ENCODE results near the gene UPK3BL2.
"Not testable (repeated sequence)": the region's sequence is repeated elsewhere in the genome, so short reads cannot be mapped to it uniquely, and the experiment has no call there.

Gene UPK3BL2

DNA sequence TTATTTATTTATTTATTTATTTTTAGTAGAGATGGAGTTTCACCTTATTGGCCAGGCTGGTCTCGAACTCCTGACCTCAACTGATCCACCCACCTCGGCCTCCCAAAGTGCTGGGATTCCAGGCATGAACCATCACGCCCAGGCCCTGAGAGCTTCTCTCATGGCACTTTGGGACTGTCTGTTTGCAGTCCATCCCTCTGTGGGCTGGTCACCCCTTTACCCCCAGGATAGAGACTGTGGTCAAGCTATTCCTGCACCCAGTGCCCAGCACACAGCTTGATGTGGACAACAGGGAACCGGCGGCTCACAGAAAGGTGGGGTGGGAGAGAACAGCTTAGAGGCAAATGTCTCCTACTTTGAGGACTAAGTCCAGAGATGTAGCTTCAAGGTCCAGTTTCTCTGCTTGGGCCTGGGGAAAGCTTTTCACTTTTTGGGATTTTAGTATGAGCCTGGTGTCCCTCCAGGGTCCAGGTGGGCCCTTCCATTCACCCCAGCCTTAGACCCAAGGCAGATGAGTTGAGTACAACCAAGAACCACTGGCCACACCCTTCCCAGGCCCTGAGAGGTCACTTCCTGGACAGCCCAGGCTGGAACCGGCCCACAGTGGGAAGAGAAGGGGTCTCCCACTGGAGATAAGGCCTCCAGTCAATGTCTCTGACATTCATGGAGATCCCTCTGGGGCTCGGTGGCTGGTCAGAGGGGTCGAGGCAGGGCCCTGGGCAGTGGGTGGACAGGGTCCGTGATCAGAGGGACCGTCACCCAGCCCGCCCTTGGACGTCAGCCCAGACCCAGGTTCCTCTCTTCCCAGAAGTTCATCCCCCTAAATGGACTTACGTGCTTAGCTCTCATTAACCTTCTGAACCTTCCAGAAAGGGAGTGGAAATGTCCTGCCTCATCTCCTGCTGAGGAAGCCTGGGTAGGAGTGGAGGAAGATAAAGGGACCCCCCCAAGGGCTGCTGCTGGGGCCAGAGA is 15.4 kb downstream of the UPK3BL2 start:
- not testable (repeated sequence) for DNase-seq

DNA sequence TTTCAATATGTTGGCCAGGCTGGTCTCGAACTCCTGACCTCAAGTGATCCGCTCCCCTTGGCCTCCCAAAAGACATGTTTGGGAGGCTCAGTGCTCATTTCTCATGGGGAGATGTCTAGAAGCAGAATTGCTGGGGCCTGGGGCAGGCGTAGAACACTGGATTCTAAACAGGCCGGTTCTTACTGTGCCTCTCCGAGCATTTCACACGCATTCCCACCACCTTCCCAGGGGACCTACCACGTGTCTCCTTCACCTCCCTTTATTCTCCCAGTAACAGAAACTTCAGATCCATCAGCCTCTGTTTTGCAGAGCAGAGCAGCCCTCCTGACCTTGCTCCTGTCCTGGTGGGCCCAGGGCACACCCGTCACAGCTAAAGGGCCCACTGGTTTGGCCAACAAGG is 16.3 kb downstream of the UPK3BL2 start:
- not testable (repeated sequence) for DNase-seq

DNA sequence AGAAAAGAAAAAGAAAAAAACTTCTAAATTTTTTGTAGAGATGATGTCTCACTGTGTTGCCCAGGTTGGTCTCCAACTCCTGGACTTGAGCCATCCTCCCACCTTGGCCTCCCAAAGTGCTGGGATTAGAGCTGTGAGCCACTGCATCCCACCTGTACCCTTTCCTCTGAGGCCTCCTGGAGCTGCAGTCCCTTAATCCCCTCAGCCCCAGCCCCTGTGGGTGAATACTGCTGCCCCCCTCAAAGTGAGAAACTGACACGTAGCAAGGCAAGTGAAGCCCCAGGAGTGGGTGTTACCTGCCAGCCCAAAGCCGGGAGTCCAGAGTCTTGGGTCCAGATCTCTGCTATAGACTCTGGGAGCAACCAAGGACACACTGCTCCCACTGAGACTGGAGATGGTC is 18.7 kb downstream of the UPK3BL2 start:
- DNase-seq, result not testable (repeated sequence)

DNA sequence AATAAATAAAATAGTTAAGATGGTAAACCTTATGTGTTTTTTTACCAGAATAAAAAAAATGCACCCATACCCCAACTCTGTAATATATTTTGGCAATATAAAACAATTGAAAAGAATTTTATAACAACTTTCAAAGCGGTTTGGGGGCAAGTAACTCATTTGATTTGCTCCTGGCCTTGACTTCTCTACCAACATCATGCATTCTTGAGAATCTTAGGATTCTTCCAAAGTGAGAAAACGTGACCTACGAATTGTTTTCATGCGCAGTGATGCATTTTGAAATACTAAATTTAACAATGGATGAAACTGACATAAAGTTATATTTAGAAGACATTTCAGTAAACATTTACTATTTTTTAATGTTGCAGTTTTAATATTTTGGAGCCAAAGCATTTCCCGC is 22.7 kb downstream of the UPK3BL2 start:
- not testable (repeated sequence) for DNase-seq

DNA sequence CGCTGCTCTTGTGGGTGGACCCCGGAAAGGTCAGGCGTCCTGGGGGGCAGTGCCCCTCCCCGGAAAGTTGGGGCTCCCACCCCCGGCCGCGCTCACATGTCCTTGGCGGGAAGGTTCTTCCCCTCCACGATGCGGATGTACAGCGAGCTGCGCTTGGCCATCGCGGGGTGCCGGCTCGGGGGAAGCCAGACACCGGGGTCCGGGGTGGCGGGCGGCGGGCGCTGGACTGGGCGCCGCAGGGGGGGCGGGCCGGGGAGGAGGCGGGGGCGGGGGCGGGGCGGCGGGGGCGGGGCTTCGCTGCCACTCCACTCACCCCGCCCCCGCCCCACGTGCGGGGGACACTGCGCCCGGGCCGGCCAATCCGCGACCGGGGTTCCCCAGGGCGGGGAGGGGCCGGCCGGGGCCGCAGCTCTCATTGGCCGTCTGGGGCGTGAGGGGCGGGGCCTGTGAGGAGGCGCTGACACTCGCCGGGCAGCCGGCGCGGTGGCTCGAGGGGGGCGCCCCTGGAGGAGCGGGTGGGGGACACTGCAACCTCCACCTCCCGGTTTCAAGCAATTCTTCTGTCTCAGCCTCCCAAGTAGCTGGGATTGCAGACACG is 25.8 kb downstream of the UPK3BL2 start, which contains the start of gene RASA4B:
Gene RASA4B, minus strand, starts transcription at position 228 of the 598 bp plus-strand sequence. Its CDS starts 67 bp downstream, at position 161.
- peak; percentile 17 for DNase-seq

DNA sequence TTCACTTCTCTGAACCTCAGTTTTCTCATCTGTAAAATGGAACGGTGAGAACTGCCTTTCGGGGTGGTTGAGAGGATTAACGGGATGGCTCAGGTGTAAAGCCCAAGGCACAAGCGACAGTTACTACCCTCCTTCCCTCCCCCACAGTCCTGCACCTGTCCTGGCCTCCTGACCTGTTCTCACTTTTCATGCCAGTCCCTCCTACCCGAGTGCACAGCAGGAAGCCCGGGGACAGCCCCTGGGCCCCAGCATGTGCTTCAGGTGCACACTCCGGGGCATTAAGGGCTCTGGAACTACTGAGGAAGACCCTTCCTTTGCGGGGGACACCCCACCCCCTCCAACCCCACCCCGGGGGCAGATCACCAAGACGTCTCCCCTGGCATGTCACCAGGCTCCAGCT is 26.5 kb downstream of the UPK3BL2 start:
- not testable (repeated sequence) for DNase-seq

DNA sequence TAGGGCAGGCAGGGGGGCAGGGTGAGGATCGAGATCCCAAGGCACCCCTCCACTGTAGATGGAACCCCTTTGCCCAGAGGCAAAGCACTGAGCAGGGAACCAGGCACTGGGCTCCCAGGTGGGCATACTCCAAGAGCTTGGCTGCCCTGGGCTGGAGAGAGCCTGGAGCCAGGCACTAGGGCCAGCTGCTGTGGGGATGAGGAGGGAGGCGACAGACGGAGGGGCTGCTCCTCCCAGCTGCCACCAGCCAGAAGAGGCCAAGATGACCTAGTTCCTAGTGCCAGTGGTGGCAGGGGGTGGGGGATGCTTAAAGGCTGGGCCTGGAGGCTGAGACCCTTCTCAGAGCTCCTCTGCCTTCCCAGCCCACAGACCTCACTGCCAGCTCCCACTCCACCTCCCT is 27.6 kb downstream of the UPK3BL2 start:
- DNase-seq, result not testable (repeated sequence)

DNA sequence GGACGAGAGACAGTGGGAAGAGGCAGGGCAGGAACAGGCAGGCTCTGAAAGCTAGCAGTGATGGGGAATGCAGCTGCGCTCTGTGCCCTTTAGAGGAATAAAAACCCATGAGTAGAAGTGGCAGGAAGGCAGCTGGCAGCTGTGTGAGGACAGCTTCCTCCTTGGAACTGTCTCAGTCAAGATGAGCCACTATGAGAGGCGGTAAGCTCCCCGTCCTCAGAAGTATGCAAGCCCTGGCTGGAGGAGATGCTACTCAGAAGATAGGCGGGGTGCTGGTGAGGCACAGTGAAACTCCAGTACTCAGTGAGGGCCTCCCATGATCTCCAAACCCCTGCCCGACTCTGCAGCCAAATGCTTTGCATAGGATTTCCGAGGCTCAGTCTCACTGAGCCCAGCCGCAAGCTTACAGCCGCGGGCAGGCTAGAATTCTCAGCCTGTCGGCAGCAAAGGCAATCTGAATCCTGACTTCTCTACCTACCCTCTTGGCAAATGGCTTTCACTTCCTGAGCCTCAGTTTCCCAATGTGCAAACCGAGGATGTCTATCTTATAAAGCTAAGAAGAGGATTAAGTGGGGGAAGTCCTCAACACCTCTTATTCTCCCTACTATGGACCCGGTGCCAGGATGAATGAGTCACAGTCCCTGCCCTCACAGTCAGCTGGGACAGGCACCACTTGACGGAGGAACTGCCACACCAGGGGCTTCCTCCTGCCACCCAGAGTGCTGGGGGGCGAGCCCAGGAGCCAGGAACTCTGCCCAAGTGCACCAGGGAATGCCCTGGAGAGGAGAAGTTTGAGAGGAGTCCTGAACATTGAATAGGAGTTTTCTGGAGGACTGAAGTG is 28.4 kb downstream of the UPK3BL2 start:
- not testable (repeated sequence) for DNase-seq

DNA sequence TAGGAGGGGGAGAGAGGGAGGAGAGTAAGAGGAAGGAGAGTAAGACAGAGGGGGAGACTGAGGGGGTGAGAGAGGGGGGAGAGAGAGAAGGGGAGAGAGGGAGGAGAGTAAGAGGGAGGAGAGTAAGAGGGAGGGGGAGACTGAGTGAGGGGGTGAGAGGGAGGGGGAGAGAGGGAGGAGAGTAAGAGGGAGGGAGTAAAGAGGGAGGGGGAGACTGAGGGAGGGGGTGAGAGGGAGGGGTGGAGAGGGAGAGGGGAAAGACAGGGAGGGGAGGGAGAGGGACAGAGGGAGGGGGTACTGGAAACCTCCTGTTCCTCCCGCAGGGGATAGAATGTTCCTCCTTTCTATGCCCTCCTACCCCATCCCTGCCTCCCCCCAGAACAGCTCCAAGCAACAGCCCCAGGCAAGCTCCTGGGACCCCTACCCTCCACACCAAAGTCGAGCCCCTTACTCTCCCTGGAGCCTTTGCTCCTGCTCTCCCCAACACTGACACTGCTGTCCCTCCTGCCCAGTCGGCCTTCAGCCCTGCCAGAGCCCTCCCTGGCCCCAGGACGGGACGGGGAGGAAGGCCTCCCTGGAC is 30.8 kb downstream of the UPK3BL2 start:
- peak; percentile 87 for DNase-seq

DNA sequence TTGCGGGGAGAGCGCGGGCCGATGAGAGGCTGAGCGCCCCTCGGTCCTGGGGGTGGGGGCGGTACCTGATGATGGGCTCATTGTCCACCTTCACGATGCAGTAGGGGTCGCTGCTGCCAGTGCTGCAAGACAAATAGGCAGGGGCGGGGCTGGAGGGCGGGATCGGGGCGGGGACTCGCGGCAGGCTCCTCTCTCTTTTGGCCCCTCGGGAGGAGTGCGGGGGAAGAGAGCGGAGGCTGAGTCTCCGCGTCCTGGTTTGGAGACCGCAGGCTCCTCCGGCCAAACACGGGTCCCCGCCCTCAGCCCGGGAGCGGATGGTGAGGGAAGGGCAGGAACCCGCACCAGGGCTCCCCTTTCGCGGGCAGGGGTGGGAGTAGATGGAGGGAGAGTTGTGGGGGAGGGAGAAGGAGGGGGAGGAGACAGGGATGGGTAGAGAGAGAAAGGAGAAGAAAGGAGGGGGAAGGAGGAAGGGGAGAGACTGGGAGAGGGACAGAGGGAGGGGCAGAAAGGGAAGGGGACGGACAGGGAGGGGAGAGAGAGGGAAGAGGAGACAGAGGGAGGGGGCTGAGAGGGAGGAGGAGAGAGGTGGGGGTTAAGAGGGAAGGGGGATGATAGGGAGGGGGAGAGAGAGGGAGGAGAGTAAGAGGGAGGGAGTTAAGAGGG is 31.5 kb downstream of the UPK3BL2 start:
- DNase-seq, result not testable (repeated sequence)

DNA sequence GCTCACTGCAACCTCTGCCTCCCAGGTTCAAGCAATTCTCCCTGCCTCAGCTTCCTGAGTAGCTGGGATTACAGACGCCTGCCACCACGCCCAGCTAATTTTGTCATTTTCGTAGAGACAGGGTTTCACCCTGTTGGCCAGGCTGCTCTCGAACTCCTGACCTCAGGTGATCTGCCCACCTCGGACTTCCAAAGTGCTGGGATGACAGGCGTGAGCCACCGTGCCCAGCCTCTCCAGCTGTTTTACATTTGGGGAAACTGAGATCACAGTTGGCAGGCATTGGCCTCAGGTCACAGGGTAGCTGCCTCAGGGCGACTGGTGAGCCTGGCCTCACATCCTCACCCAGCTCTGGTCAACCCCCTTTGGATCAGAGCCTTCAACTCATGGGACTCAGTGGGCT is 32.9 kb downstream of the UPK3BL2 start:
- DNase-seq, result not testable (repeated sequence)

DNA sequence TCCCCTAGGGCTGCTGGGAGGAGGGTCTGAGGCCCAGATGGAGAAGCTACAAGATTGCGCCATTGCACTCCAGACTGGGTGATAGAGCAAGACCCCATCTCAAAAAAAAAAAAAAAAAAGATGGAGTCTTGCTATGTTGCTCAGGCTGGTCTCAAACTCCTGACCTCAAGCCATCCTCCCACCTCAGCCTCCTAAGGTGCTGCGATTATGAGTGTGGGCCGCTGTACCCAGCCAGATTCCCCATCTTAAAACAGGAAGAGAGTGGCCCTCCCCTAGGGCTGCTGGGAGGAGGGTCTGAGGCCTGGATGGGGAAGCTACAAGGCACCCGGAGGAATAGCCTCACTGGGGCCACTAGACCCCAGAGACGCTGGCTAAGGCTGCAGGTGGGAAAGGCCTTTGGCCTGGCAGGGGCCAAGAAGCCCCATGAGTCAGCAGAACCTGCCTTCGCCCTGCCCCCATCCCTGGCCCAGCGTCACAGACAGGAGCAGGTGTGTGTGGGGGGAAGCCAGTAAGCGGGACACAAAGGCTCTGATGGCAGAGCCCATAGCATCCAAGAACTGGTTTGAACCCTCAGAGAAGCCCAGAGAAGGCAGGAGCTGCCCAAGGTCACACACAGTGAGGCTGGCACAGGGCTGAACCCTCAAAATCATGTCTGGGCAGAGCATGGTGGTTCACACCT is 35.9 kb downstream of the UPK3BL2 start:
- not testable (repeated sequence) for DNase-seq

DNA sequence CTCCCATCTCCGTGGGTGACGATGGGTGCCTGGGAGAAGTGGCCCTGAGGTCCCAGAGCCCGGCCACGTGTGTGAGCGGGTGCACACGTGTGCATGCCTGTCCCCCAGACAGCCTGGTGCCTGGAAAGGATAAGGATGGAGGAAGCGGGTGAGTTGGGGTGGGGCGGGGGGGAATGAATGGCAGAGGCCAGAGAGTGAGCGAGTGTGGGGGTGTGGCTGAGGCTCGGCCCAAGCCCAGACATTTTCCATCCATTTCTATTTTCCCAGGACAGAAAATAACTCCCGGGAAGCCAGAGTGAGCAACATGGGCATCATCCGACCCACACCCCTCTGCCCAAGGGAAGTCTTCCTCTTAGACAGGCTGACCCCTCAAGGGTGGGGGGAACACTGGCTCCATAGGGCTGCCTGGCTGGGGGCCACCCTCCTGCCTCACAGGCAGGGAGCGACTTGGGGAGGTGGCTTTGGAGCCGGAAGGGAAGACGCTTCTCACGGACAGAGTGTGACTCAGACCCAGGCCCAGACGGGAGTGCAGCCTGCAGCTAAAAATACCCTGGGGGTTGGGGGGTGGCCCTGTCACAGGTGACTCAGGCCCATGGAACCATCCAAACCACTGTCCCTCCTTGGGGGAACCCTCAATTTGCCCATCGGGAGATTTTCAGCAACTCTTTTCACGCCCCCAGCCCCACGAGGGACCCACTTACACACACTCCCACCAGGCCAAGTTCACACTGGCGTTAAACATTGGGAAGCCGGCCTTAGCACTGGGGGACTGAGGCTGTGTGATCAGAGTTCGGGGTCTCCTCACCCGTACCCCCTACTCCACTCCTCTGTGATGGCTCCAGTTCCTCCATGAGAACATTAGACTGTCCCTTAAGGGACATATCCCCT is 38.0 kb downstream of the UPK3BL2 start:
- not testable (repeated sequence) for DNase-seq

DNA sequence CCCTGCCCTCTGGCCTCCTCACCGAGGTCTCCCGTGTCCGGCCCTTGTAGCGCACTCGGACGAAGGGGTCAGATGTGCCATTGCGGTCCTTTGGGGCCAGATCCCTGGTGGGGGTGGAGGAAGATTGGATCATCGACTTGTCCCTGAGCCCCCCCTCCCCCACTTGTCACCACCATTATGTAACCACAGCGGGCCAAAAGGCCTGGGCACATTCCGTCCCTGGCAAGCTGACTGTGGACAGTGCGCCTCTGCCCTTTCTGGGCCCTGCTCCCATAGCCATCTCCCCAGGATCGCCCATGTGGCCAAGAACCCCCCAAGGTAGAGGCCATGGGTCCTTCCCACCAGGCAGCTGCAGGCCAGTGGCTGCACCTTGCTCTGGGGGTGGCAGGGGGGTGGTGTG is 40.4 kb downstream of the UPK3BL2 start:
- DNase-seq, result not testable (repeated sequence)

DNA sequence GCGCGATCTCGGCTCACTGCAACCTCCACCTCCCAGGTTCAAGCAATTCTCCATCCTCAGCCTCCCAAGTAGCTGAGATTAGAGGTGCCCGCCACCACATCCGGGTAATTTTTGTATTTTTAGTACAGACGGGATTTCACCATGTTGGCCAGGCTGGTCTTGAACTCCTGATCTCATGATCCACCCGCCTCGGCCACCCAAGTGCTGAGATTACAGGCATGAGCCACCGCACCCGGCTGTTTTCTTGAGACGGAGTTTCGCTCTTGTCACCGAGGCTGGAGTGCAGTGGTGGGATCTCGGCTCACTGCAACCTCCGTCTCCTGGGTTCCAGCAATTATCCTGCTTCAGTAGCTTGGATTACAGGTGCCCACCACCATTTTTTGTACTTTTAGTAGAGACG is 45.2 kb downstream of the UPK3BL2 start:
- not testable (repeated sequence) for DNase-seq

DNA sequence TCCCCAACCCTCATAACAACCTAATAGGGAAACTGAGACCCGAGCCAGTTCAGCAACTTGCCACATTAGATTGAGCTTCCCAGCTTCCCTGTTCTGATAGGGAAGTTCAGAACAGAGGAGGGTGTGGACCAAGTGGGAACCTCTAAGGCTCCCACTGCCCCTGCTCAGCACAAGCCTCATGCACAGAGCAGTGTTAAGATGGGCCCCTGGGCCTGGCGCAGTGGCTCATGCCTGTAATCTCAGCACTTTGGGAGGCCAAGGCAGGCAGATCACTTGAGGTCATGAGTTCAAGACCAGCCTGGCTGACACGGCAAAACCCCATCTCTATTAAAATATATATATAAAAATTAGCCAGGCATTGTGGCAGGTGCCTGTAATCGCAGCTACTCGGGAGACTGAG is 46.2 kb downstream of the UPK3BL2 start:
- DNase-seq, result not testable (repeated sequence)

DNA sequence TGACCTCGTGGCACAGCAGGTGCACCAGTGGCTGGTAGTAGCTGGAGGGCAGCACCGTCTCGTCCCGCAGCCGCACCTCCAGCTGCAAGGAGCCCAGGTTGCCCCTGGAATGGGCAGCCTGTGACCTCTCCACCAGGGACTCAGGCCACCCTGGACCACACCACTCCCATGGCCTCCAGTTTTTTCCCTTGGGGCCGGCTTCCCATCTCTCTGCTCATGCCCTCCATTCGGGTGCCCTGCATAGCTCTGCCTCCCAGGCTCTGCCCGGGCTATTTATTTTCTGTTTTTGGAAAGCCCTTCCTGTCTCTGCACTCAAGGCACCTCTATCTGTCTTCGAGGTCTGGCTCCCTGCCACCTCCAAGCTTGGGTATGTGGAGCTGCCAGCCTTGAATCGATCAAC is 46.6 kb downstream of the UPK3BL2 start:
- not testable (repeated sequence) for DNase-seq

DNA sequence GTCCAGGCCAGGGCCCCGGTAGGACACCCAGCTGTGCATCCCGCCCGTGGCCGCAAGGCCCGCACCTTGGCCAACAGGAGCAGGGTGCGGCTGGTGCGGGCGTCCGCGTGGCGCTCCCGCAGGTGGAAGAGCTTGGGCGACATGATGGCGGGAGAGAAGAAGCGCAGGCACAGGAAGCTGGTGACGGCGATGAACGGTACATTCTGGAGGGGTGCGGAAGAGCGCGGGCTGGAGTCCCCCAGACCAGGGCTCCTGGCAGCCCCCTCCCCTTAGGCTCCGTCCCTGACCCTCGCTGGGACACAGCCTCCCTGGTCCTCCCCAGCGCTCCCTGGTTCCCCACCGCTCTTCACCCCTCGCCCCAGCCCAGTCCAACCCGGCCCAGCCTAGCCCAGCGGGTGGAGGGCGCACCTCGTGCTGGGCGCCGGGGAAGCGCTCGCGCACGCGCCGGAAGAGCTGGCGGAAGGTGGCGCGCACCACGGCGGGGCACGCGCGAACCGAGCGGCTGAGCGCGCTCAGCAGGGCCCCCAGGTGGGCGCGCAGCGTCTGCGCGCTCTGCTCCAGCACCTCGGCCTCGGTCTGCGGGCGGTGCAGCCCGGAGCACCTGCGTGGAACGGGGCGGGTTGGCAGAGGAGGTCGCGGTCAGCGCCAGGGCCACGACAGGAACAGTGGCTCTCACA is 48.9 kb downstream of the UPK3BL2 start:
- DNase-seq, result not testable (repeated sequence)

DNA sequence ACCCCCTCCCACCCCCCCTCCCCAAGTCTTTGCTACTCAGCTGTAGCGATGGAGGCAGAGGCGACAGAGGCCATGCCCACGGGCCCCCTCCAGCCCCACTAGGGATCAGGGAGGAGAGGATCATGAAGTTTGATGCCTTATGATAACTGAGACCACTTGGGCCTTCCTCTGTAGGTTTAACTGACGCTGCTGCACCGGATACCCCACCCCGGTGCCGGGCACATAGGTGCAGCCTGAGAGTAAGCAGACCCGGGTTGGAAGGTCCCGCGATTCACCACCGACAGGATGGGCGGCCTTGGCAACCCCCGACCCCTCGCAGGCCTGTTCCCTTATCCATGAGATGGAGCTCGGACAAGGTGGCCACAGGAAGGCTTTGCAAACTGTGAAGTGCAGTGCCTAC is 49.5 kb downstream of the UPK3BL2 start:
- not testable (repeated sequence) for DNase-seq

Data from fibroblast of skin of back (primary cell).